ENCODE data around the gene CCDC174. TPM values are rescaled to one million over a fixed set of nuclear protein-coding genes. Genes with fewer than 3 reads are reported as not detected.

CCDC174 gene
- polyA plus RNA-seq (2011; rRNA removed) (10.0 and 13.9 TPM in 2 replicates), polyA minus RNA-seq (2011; rRNA and poly(A)+ RNA removed) (7.2 and 9.1 TPM in 2 replicates)

DNA sequence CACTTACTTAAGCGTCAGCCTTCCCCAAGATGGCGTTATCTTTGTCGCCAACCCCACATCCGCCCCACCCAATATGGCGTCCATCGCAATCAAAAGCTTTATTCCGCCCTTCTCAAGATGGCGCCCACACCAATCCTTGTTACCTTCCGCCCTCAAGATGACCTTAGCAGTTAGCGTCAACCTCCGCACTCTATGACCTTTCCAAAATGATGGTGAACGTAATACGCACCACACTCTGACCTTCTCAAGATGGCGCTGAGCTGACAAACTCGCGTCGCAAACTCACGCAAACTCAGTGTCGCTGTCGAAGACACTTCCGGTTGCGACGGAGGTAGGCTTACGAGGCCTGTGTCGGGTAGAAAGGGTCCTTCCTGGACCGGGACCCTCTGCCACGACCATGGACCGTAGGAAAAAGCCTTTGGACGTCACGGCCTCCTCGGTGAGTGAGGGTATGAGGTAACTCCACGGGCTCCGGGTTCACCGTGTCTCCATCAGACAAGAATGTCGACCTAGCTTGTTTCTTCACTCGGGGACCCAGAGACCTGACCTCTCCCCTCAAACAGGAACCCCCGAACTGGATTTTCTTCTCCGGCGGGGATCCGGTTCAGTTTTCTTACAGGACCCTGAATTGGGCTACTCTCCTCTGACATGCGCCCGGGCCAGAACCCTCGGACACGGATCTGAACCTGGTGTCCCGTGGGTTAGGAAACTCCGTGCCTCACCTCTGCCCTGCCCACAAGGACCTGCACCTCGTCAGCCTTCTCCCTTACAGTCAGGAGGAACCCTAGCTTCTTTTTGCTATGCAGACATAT lies at the start of gene CCDC174:
Gene CCDC174, plus strand, starts transcription at position 323 of the 812 bp plus-strand sequence. Its CDS starts 75 bp downstream, at position 398.
- CTCF ChIA-PET, result interaction anchor here (0.5 to 4.2 kb wide), 12 partner anchors 17 to 448 kb away, joined by 3 to 31 read pairs (median 4); partner anchors contain the start of gene C3orf20

DNA sequence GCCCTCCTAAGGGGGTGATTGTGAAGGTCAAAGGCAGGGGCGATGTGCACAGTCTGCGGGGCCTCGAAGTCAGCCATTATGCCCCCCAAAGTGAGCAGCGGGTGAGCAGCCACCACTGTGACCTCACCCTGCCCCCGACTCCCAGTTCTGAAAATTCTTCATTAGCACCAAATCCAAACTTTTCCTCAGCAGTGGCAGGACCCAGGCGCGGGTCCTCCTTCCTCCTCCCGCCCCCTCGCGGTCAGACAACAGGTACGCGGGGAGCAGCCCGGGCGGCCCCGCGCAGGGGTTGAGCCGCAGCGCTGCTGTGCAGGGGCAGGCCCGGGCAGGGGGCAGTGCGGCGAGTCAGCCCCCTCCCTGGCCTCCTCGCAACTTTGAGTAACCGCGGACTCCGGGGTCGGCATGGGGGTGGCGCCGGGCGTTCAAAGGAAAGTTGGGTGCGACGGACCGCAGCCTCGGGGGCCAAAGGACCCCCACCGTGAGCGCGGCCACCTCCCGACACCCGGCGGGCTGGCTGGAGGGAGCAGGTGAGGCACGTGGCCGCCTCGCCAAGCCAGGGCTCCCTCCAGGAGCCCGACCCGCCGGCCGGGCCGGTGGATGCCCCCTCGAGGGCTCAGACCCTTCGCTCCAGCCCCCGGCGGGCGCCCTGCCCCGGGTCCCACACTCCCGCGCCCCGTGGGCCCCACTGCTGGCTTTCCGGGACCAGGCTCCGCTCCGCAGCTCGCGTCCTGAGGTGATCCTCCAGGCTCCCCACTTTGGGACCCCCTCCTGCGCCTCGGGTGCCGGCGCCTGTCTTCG lies 49.4 kb upstream of the CCDC174 start:
- POLR2A ChIA-PET, result no interaction called here
- no peak overlapping the region for H3K27ac ChIP-seq (ENCODE audit: low read depth, low read length)
- H3K9me3 ChIP-seq (ENCODE audit: control insufficient read depth, insufficient read depth, low read length), result no peaks in the 10 kb centered on the region
- CTCF ChIA-PET, result no interaction called here
- H3K4me3 ChIP-seq (ENCODE audit: low read depth, low read length), result peak overlapping the region; percentile 13; the same call in 1 of the 2 replicates
- no peak for DNase-seq (ENCODE audit: low read depth, low spot score)
- H3K27me3 ChIP-seq (ENCODE audit: control insufficient read depth, insufficient read depth, low read length), result peaks cover 37% of the 10 kb centered on the region
- TF ChIP-seq, protein P1, sequence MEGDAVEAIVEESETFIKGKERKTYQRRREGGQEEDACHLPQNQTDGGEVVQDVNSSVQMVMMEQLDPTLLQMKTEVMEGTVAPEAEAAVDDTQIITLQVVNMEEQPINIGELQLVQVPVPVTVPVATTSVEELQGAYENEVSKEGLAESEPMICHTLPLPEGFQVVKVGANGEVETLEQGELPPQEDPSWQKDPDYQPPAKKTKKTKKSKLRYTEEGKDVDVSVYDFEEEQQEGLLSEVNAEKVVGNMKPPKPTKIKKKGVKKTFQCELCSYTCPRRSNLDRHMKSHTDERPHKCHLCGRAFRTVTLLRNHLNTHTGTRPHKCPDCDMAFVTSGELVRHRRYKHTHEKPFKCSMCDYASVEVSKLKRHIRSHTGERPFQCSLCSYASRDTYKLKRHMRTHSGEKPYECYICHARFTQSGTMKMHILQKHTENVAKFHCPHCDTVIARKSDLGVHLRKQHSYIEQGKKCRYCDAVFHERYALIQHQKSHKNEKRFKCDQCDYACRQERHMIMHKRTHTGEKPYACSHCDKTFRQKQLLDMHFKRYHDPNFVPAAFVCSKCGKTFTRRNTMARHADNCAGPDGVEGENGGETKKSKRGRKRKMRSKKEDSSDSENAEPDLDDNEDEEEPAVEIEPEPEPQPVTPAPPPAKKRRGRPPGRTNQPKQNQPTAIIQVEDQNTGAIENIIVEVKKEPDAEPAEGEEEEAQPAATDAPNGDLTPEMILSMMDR (IDR thresholded peaks at IDR 0.05; ENCODE audit: low read depth, low read length), result 0 out of 2 replicates have a peak, but pooled peaks have one; percentile 4

More for the DNA sequence above, at the start of gene CCDC174:
- H3K27me3 ChIP-seq (ENCODE audit: control insufficient read depth, insufficient read depth, low read length), result peaks cover 2% of the 10 kb centered on the region
- TF ChIP-seq, protein P1 (IDR thresholded peaks at IDR 0.05; ENCODE audit: low read depth, low read length), result 0 out of 2 replicates have a peak, but pooled peaks have one; percentile 5
- peak within 1 kb of the TSS; percentile 88 for H3K27ac ChIP-seq (ENCODE audit: low read depth, low read length)
- peak; percentile 97 for DNase-seq (ENCODE audit: low read depth, low spot score)
- peak within 1 kb of the TSS; percentile 98 for H3K4me3 ChIP-seq (ENCODE audit: low read depth, low read length)
- POLR2A ChIA-PET, result interaction anchor here (0.5 to 2.1 kb wide), 7 partner anchors 25 to 526 kb away, joined by 4 to 13 read pairs (median 5); partner anchors contain the start of genes LSM3 and XPC
- H3K9me3 ChIP-seq (ENCODE audit: control insufficient read depth, insufficient read depth, low read length), result no peaks in the 10 kb centered on the region

DNA sequence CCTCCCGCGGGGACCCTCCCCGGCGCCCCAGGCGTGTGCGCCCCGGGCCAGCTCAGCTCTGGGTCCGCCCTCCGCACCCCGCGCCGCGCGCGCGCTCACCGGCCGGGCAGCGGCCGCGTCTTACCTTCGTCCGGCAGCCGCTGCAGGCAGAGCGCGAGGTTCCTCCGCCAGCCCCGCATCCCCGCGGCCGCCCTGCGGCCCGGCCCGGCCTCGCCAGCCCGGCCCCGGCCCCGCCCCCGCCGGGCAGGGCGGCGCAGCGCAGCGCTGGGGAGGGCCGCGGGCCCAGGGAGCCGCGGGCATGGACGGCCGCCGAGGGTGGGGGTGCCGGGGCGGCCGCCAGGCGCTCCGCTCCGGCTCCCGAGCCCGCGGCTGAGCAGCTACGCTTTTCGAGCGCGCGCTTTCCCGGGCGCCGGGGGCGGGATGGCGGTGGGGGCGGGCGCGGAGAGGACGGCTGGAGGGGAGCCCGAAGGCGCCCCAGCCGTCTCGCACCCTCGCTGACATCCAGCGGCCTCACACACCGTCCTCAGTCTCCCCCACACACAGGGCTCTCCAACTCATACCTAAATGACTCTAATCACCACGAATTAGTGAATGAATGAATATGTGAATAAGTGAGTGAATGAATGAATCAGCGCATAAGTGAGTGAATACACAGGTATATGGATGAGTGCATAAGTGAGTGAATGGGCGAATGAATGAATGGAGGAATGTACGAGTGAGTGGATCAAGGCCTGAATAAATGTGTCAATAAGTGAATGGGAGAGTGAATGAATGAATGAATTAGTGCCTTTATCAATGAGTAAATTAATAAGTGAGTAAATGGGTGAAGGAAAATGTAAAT lies 48.5 kb upstream of the CCDC174 start:
- no peaks in the 10 kb centered on the region for H3K9me3 ChIP-seq (ENCODE audit: control insufficient read depth, insufficient read depth, low read length)
- DNase-seq (ENCODE audit: low read depth, low spot score), result no peak
- peaks cover 37% of the 10 kb centered on the region for H3K27me3 ChIP-seq (ENCODE audit: control insufficient read depth, insufficient read depth, low read length)
- peak overlapping the region; percentile 13; the same call in 1 of the 2 replicates for H3K4me3 ChIP-seq (ENCODE audit: low read depth, low read length)
- ChIA-PET POLR2A (no interaction called here), CTCF (interaction anchor here (0.7 kb wide), 1 partner anchor 61 kb away, joined by 5 read pairs; no protein-coding TSS in a partner anchor)
- TF ChIP-seq, protein P1 (IDR thresholded peaks at IDR 0.05; ENCODE audit: low read depth, low read length), result no peak
- H3K27ac ChIP-seq (ENCODE audit: low read depth, low read length), result no peak overlapping the region

DNA sequence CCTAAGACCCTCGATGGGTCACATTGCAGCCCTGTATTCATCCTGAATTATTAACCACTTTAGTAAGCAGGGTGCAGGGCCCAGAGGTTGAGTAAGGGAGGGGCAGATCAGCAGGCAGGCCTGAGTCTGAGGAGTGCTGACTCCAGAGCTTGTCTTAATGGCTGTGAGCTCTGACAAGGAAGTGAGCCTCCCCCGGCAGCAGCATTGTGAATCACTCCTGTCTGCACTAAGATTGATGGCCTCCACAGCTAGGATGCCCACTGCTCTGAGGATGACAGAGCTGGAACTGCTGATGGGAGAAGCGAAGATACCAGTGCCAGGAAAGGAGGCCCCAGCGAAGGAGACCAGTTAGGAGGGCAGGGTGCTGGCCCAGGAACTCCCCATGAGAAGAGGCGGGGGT lies 46.5 kb upstream of the CCDC174 start:
- H3K27ac ChIP-seq (ENCODE audit: low read depth, low read length), result no peak overlapping the region
- no peaks in the 10 kb centered on the region for H3K9me3 ChIP-seq (ENCODE audit: control insufficient read depth, insufficient read depth, low read length)
- H3K27me3 ChIP-seq (ENCODE audit: control insufficient read depth, insufficient read depth, low read length), result peaks cover 35% of the 10 kb centered on the region
- DNase-seq (ENCODE audit: low read depth, low spot score), result no peak
- H3K4me3 ChIP-seq (ENCODE audit: low read depth, low read length), result no peak overlapping the region
- CTCF ChIA-PET, result interaction anchor here (1.0 kb wide), 1 partner anchor 315 kb away, joined by 3 read pairs; no protein-coding TSS in a partner anchor
- POLR2A ChIA-PET, result no interaction called here
- TF ChIP-seq, protein P1 (IDR thresholded peaks at IDR 0.05; ENCODE audit: low read depth, low read length), result no peak
